Hepatocyte (in vitro differentiated cells): ENCODE results near the gene ASB9. TPM values are rescaled to one million over a fixed set of nuclear protein-coding genes. Genes with fewer than 3 reads are reported as not detected.
"Not testable (repeated sequence)": the region's sequence is repeated elsewhere in the genome, so short reads cannot be mapped to it uniquely, and the experiment has no call there.

Source experiments
- DNase-seq: peaks from one replicate; pipeline ENCODE4 v3.0.0-alpha.2; 2016; ENCODE audit warnings: low spot score
- H2AFZ ChIP-seq: fragments of 200-600 bp; sonication (generic); 2 replicates; pipeline ENCODE4 v1.6.0; 2016; ENCODE audit warnings: antibody characterized with exemption, mild to moderate bottlenecking
- H3K27ac ChIP-seq: fragments of 200-600 bp; sonication (generic); 2 replicates; pipeline ENCODE4 v1.5.1; 2016; ENCODE audit warnings: mild to moderate bottlenecking
- H3K27me3 ChIP-seq: fragments of 200-600 bp; sonication (generic); 2 replicates; pipeline ENCODE4 v1.6.1; 2016
- H3K36me3 ChIP-seq: fragments of 200-600 bp; sonication (generic); replicated peaks from 2 replicates; pipeline ENCODE4 v1.5.1; 2016; ENCODE audit warnings: low read depth; ENCODE audit not compliant: insufficient read depth
- H3K4me1 ChIP-seq: fragments of 200-600 bp; sonication (generic); 2 replicates; pipeline ENCODE4 v1.5.1; 2016; ENCODE audit warnings: mild to moderate bottlenecking, moderate library complexity; ENCODE audit not compliant: insufficient read depth
- H3K4me2 ChIP-seq: fragments of 200-600 bp; sonication (generic); 2 replicates; pipeline ENCODE4 v1.6.0; 2016
- H3K4me3 ChIP-seq: fragments of 200-600 bp; sonication (generic); 2 replicates; pipeline ENCODE4 v1.5.1; 2016; ENCODE audit warnings: mild to moderate bottlenecking
- H3K79me2 ChIP-seq: fragments of 200-600 bp; sonication (generic); 2 replicates; pipeline ENCODE4 v1.6.0; 2017; ENCODE audit warnings: mild to moderate bottlenecking
- H3K9me2 ChIP-seq: fragments of 200-600 bp; sonication (generic); replicated peaks from 2 replicates; pipeline ENCODE4 v1.6.0; 2017; ENCODE audit warnings: mild to moderate bottlenecking; ENCODE audit not compliant: insufficient read depth
- H3K9me3 ChIP-seq: fragments of 200-600 bp; sonication (generic); 2 replicates; pipeline ENCODE4 v1.5.1; 2016; ENCODE audit warnings: low read depth, mild to moderate bottlenecking
- H4K20me1 ChIP-seq: fragments of 200-600 bp; sonication (generic); 2 replicates; pipeline ENCODE4 v1.6.0; 2016; ENCODE audit warnings: mild to moderate bottlenecking; ENCODE audit not compliant: insufficient read depth, poor library complexity, severe bottlenecking
- EZH2 ChIP-seq: fragments of 200-600 bp; sonication (generic); IDR thresholded peaks from 2 replicates; pipeline ENCODE4 v1.6.1; 2016; ENCODE audit warnings: antibody characterized with exemption, mild to moderate bottlenecking, borderline replicate concordance
- EZH2phosphoT487 ChIP-seq: fragments of 200-600 bp; sonication (generic); IDR thresholded peaks from one replicate; pipeline ENCODE4 v1.6.1; 2018; ENCODE audit warnings: antibody characterized with exemption, mild to moderate bottlenecking, low read depth, moderate library complexity; ENCODE audit not compliant: unreplicated experiment, severe bottlenecking
- WGBS: methylation state at CpG from one replicate; pipeline ENCODE4 v1.1.6; 2016; ENCODE audit warnings: low lambda C conversion rate; ENCODE audit errors: missing lambda C conversion rate; 5-methylcytosine and 5-hydroxymethylcytosine counted together
- polyA plus RNA-seq: library from polyadenylated mRNA; unstranded; fragments of >200 nt; fragmentation: Nextera tagmentation; extraction: Ambion mirVana; gene quantifications from 2 replicates; pipeline ENCODE4 v1.2.1, GENCODE V29; 2016
- total RNA-seq: library from RNA; depleted of rRNA; stranded (reverse); fragments of >200 nt; gene quantifications from 2 replicates; pipeline ENCODE4 v1.2.3, GENCODE V29; 2014
- TF ChIP-seq, protein P1 (sequence below): fragments of 200-600 bp; sonication (generic); IDR thresholded peaks from 2 replicates; pipeline ENCODE4 v1.5.1; 2016; ENCODE audit warnings: antibody characterized with exemption, mild to moderate bottlenecking; ENCODE audit not compliant: poor library complexity

ASB9 gene
- total and polyA plus RNA-seq, 2 experiments from 2014 or later, result 4.7 to 6.0 TPM

DNA sequence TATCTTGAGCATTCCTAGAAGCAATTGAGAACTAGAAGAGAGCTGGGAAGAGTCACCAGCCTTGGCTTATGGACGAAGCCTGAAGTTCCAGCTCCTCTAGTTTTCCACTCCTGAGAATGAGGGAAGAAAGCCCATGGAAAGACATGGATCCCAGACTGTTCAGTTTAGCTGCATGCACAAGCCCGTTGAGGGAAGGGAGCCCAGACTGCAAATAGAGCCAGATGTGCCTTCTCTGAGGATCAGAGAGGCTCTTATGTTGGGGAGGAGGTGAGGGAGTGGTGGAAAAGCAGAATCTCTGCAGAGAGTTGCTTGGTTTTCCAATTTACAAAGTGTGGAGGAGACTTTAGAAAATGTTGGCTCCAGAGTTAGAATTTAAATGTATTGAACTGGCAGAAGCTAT, 69.0 kb downstream of the ASB9 start:
- Histone ChIP-seq H3K27ac (no peak overlapping the region), H2AFZ (no peak overlapping the region), H3K4me2 (no peak overlapping the region), H4K20me1 (no peaks in the 10 kb centered on the region), H3K79me2 (no peaks in the 10 kb centered on the region), H3K9me2 (no peaks in the 10 kb centered on the region), H3K36me3 (no peaks in the 10 kb centered on the region), H3K27me3 (no peaks in the 10 kb centered on the region), H3K9me3 (no peaks in the 10 kb centered on the region), H3K4me3 (no peak overlapping the region), H3K4me1 (no peaks in the 10 kb centered on the region)
- TF ChIP-seq, protein P1, sequence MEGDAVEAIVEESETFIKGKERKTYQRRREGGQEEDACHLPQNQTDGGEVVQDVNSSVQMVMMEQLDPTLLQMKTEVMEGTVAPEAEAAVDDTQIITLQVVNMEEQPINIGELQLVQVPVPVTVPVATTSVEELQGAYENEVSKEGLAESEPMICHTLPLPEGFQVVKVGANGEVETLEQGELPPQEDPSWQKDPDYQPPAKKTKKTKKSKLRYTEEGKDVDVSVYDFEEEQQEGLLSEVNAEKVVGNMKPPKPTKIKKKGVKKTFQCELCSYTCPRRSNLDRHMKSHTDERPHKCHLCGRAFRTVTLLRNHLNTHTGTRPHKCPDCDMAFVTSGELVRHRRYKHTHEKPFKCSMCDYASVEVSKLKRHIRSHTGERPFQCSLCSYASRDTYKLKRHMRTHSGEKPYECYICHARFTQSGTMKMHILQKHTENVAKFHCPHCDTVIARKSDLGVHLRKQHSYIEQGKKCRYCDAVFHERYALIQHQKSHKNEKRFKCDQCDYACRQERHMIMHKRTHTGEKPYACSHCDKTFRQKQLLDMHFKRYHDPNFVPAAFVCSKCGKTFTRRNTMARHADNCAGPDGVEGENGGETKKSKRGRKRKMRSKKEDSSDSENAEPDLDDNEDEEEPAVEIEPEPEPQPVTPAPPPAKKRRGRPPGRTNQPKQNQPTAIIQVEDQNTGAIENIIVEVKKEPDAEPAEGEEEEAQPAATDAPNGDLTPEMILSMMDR, result no peak
- TF ChIP-seq EZH2 (no peak), EZH2phosphoT487 (no peak)
- DNase-seq, result no peak
- WGBS, result 81% methylated on average over 2 of the region's 2 CpGs

DNA sequence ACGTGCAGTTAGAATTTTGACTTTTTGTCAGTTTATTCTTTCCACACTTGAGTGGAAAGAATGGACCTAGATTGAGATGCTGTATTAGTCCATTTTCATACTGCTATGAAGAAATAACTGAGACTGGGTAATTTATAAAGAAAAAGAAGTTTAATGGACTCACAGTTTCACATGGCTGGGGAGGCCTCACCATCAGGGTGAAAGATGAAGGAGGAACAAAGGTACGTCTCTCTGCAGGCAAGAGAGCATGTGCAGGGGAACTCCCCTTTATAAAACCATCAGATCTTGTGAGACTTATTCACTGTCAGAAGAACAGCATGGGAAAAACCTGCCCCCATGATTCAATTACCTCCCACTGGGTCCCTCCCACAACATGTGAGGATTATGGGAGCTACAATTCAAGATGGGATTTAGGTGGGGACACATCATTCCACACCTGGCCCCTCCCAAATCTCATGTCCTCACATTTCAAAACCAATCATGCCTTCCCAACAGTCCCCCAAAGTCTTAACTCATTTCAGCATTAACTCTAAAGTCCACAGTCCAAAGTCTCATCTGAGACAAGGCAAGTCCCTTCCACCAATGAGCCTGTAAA, 71.2 kb downstream of the ASB9 start:
- not testable (repeated sequence) for H2AFZ ChIP-seq, H3K79me2 ChIP-seq, H3K27me3 ChIP-seq, H3K4me1 ChIP-seq, H4K20me1 ChIP-seq, H3K9me3 ChIP-seq, DNase-seq, H3K27ac ChIP-seq, H3K4me3 ChIP-seq, H3K9me2 ChIP-seq, H3K4me2 ChIP-seq, H3K36me3 ChIP-seq
- 76% methylated on average over 2 of the region's 2 CpGs for WGBS

DNA sequence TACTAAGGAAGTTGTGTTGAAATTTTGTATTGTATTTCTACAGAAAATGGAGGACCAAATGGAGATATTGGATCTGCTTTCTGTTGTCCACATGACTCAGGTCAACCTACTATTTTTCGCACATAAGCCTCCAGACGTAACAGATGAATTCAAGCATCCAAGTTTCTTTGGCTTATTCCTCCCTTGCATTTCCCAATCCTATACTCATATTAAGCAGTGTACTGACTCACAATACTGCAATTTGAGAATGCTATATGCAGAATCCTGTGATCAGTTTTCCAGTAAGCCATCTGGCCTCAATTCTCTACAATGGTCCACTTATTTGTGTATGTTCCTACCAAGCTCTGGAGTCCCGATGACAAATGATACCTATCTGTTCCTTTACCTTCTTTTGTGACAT, 75.7 kb downstream of the ASB9 start:
- Histone ChIP-seq H3K4me3 (no peak overlapping the region), H3K4me1 (no peaks in the 10 kb centered on the region), H2AFZ (no peak overlapping the region), H3K36me3 (no peaks in the 10 kb centered on the region), H3K9me3 (no peaks in the 10 kb centered on the region), H3K79me2 (no peaks in the 10 kb centered on the region), H3K27ac (no peak overlapping the region), H3K4me2 (no peak overlapping the region), H4K20me1 (no peaks in the 10 kb centered on the region), H3K9me2 (no peaks in the 10 kb centered on the region), H3K27me3 (no peaks in the 10 kb centered on the region)
- 56% methylated on average over 3 of the region's 3 CpGs for WGBS
- TF ChIP-seq EZH2 (no peak), EZH2phosphoT487 (no peak)
- TF ChIP-seq, protein P1, result no peak
- DNase-seq, result no peak

Other genes with a start within 250 kb of the ASB9 start
- 0.20 and 0.40 TPM in 2 replicates for gene ASB11, start 45.6 kb upstream of the ASB9 start, total RNA-seq
- not detected in 2 replicates for gene ASB11, start 45.6 kb upstream of the ASB9 start, polyA plus RNA-seq
- gene PIGA, start 65.4 kb upstream of the ASB9 start, total RNA-seq, result 13.6 and 23.0 TPM in 2 replicates
- 6.9 and 9.1 TPM in 2 replicates for gene PIGA, start 65.4 kb upstream of the ASB9 start, polyA plus RNA-seq
- 0.76 and 0.80 TPM in 2 replicates for gene VEGFD, start 114.3 kb upstream of the ASB9 start, total RNA-seq
- gene VEGFD, start 114.3 kb upstream of the ASB9 start, polyA plus RNA-seq, result 0.27 and 0.39 TPM in 2 replicates
- gene PIR, start 223.2 kb upstream of the ASB9 start, total RNA-seq, result 14.3 and 16.5 TPM in 2 replicates
- 10.8 and 18.6 TPM in 2 replicates for gene PIR, start 223.2 kb upstream of the ASB9 start, polyA plus RNA-seq
- gene BMX, start 230.7 kb upstream of the ASB9 start, total RNA-seq, result 0.07 and 0.08 TPM in 2 replicates
- gene BMX, start 230.7 kb upstream of the ASB9 start, polyA plus RNA-seq, result not detected in 2 replicates